Measurements from ENCODE around the gene SMYD3.

Gene SMYD3

DNA sequence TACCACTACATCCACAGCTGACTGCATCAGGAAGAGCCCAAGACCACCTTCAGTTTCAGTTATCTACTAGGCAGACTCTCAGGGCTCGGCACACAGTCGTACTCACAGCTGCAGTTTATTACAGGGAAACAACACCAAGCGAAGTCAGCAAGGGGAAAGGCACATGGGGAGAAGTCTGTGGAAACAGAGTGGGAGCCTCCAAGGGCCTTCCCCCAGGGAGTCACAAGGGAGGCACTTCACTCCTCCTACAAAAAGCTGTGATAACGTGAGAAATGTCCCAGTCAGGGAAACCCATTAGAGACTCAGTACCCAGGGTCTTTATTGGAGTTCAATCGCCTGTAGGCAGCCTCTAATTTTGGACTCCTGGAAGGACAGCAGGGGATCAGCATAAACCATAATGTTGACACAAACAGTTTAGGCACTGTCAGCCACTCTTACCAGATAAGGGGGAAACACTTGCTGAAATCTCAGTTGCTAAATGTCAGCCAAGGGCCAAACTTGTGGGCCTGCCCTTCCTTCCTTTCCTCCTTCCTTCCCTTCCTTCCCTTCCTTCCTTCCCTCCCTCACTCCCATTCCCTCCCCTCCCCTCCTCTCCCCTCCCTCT lies 444.0 kb downstream of the SMYD3 start:
- H3K27ac ChIP-seq (ENCODE audit: extremely low read depth, low read depth, low read length): no peak overlapping the region
- CTCF ChIA-PET: no interaction called here

GRCh38 chr1:246058466-246058865 lies 448.6 kb downstream of the SMYD3 start:
- H3K27ac ChIP-seq (ENCODE audit: extremely low read depth, low read depth, low read length): no peak overlapping the region
- no peak overlapping the region for H3K4me3 ChIP-seq (ENCODE audit: low read depth, low read length)
- H3K4me1 ChIP-seq (ENCODE audit: control insufficient read depth, insufficient read depth, low read length): no peaks in the 10 kb centered on the region
- H3K9me3 ChIP-seq (ENCODE audit: control insufficient read depth, insufficient read depth, low read depth, low read length): no peaks in the 10 kb centered on the region
- no peaks in the 10 kb centered on the region for H3K36me3 ChIP-seq (ENCODE audit: control insufficient read depth in 2 of 2, insufficient read depth in 1 of 2, low read length in 2 of 2)
- POLR2A ChIA-PET: no interaction called here
- CTCF ChIA-PET: no interaction called here
- no peak for TF ChIP-seq ZNF580 (tag by site-specific recombination; IDR thresholded peaks at IDR 0.05)
- no peak for TF ChIP-seq ZNF26 (tag by site-specific recombination; IDR thresholded peaks at IDR 0.05)
- TF ChIP-seq ZSCAN18 (tag by site-specific recombination; IDR thresholded peaks at IDR 0.05): no peak
- no peak for TF ChIP-seq ZNF114 (tag by site-specific recombination; IDR thresholded peaks at IDR 0.05)
- TF ChIP-seq ZNF600 (tag by site-specific recombination; IDR thresholded peaks at IDR 0.05): no peak
- TF ChIP-seq ZNF23 (tag by site-specific recombination; IDR thresholded peaks at IDR 0.05; ENCODE audit: borderline replicate concordance): no peak
- TF ChIP-seq MYNN (tag by site-specific recombination; IDR thresholded peaks at IDR 0.05; ENCODE audit: borderline replicate concordance): no peak
- no peak for TF ChIP-seq PRDM1 (tag by site-specific recombination; IDR thresholded peaks at IDR 0.05)
- no peak for TF ChIP-seq ZNF670 (tag by site-specific recombination; IDR thresholded peaks at IDR 0.05; ENCODE audit: low read depth)
- no peak for TF ChIP-seq ZNF571 (tag by site-specific recombination; IDR thresholded peaks at IDR 0.05)
- TF ChIP-seq KLF10 (tag by site-specific recombination; IDR thresholded peaks at IDR 0.05): no peak
- no peak for TF ChIP-seq ZNF585B (tag by site-specific recombination; IDR thresholded peaks at IDR 0.05)
- TF ChIP-seq YY1 (tag by site-specific recombination; IDR thresholded peaks at IDR 0.05): no peak
- no peak for TF ChIP-seq ZNF311 (tag by site-specific recombination; IDR thresholded peaks at IDR 0.05; ENCODE audit: borderline replicate concordance)
- TF ChIP-seq ZNF645 (tag by site-specific recombination; IDR thresholded peaks at IDR 0.05): no peak

More for the DNA sequence above, 444.0 kb downstream of the SMYD3 start:
- no peaks in the 10 kb centered on the region for H3K36me3 ChIP-seq (ENCODE audit: control insufficient read depth in 2 of 2, insufficient read depth in 1 of 2, low read length in 2 of 2)
- TF ChIP-seq ZIC2 (tag by site-specific recombination; IDR thresholded peaks at IDR 0.05): peak; percentile 87
- no peak for TF ChIP-seq ZNF658 (tag by site-specific recombination; IDR thresholded peaks at IDR 0.05)
- peak; percentile 70 for TF ChIP-seq GLIS1 (tag by site-specific recombination; IDR thresholded peaks at IDR 0.05)
- no peak for TF ChIP-seq ZBTB1 (tag by site-specific recombination; IDR thresholded peaks at IDR 0.05)
- TF ChIP-seq ZNF24 (tag by site-specific recombination; IDR thresholded peaks at IDR 0.05): no peak
- no peaks in the 10 kb centered on the region for H3K4me1 ChIP-seq (ENCODE audit: control insufficient read depth, insufficient read depth, low read length)
- no peaks in the 10 kb centered on the region for H3K9me3 ChIP-seq (ENCODE audit: control insufficient read depth, insufficient read depth, low read depth, low read length)
- POLR2A ChIA-PET: no interaction called here
- no peak overlapping the region for H3K4me3 ChIP-seq (ENCODE audit: low read depth, low read length)
